ENCODE results near the gene RAPSN. TPM values are rescaled to one million over a fixed set of nuclear protein-coding genes. Genes with fewer than 3 reads are reported as not detected.

RAPSN gene
- total RNA-seq, 1 donor from 2014 or later = not detected

GRCh38 chr11:47443817-47444216 is 5.1 kb downstream of the RAPSN start:
- TF ChIP-seq CTCF (conservative IDR thresholded peaks at IDR 0.05; ENCODE audit: low read depth, low read length) = no peak
- DNase-seq (ENCODE audit: low read depth) = no peak
- no peak overlapping the region for H3K4me3 ChIP-seq (ENCODE audit: low read depth, low read length)

- DNase-seq (ENCODE audit: low read depth) = no peak
- TF ChIP-seq CTCF (conservative IDR thresholded peaks at IDR 0.05; ENCODE audit: low read depth, low read length) = no peak
- H3K4me3 ChIP-seq (ENCODE audit: low read depth, low read length) = no peak overlapping the region
Measured at GRCh38 chr11:47443028-47443700, 5.8 kb downstream of the RAPSN start.

GRCh38 chr11:47442514-47442913 is 6.4 kb downstream of the RAPSN start:
- DNase-seq (ENCODE audit: low read depth) = no peak
- no peak for TF ChIP-seq CTCF (conservative IDR thresholded peaks at IDR 0.05; ENCODE audit: low read depth, low read length)
- H3K4me3 ChIP-seq (ENCODE audit: low read depth, low read length) = no peak overlapping the region

- no peak overlapping the region for H3K4me3 ChIP-seq (ENCODE audit: low read depth, low read length)
- TF ChIP-seq CTCF (conservative IDR thresholded peaks at IDR 0.05; ENCODE audit: low read depth, low read length) = no peak
- DNase-seq (ENCODE audit: low read depth) = no peak
Measured at GRCh38 chr11:47441421-47441820, 7.5 kb downstream of the RAPSN start.

- no peak overlapping the region for H3K4me3 ChIP-seq (ENCODE audit: low read depth, low read length)
- no peak for TF ChIP-seq CTCF (conservative IDR thresholded peaks at IDR 0.05; ENCODE audit: low read depth, low read length)
- DNase-seq (ENCODE audit: low read depth) = no peak
Measured at GRCh38 chr11:47440054-47440476, 8.9 kb downstream of the RAPSN start.

- H3K4me3 ChIP-seq (ENCODE audit: low read depth, low read length) = no peak overlapping the region
- DNase-seq (ENCODE audit: low read depth) = no peak
- no peak for TF ChIP-seq CTCF (conservative IDR thresholded peaks at IDR 0.05; ENCODE audit: low read depth, low read length)
Measured at GRCh38 chr11:47438721-47439120, 10.2 kb downstream of the RAPSN start.

- no peak overlapping the region for H3K4me3 ChIP-seq (ENCODE audit: low read depth, low read length)
- no peak for DNase-seq (ENCODE audit: low read depth)
- TF ChIP-seq CTCF (conservative IDR thresholded peaks at IDR 0.05; ENCODE audit: low read depth, low read length) = no peak
Measured at GRCh38 chr11:47437746-47438418, 11.1 kb downstream of the RAPSN start.

Data from epithelial cell of proximal tubule (primary cell).